ES-I3 (cell line): ENCODE data around the gene BIK.

Source experiments
- H3K36me3 ChIP-seq: 2 replicates; pipeline ENCODE4 v1.6.1; 2013; ENCODE audit warnings: mild to moderate bottlenecking, low read length, control low read depth, moderate library complexity; ENCODE audit not compliant: insufficient read depth
- H3K4me1 ChIP-seq: 2 replicates; pipeline ENCODE4 v1.6.1; 2013; ENCODE audit warnings: mild to moderate bottlenecking, control low read depth, low read length; ENCODE audit not compliant: insufficient read depth
- H3K9ac ChIP-seq: 2 replicates; pipeline ENCODE4 v1.6.1; 2013; ENCODE audit warnings: low read depth, mild to moderate bottlenecking, low read length, moderate library complexity
- H3K9me3 ChIP-seq: 2 replicates; pipeline ENCODE4 v1.6.1; 2013; ENCODE audit warnings: mild to moderate bottlenecking, low read length, moderate library complexity; ENCODE audit not compliant: control insufficient read depth, insufficient read depth

Gene BIK, protein sequence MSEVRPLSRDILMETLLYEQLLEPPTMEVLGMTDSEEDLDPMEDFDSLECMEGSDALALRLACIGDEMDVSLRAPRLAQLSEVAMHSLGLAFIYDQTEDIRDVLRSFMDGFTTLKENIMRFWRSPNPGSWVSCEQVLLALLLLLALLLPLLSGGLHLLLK

DNA sequence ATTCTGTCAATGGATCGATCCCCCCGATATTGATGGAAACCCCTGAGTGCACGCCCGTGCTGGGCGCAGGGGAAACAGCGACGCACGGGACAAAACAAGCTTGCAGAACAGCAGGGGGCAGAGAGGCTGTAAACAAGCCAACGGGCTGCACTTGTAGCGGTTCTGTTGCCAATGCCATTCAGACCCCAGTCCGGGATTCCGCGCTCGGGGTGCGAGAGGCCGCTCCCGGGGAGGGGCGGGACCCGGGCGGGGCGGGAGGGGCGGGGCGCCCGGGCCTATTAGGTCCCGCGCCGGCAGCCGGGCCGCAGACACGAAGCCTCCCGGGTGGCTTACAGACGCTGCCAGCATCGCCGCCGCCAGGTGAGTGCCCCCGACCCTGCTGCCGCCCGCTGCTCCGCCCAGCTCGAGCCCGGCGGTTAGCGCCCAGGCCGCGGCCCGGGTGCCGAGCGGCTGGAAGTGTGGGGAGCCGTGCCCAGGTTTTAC, at the start of gene BIK:
Gene BIK (plus strand): TSS at position 307 of the 483 bp plus-strand sequence. CDS start 13,273 bp downstream, outside the sequence.
- H3K9me3 ChIP-seq: no peaks in the 10 kb centered on the region
- no peaks in the 10 kb centered on the region for H3K4me1 ChIP-seq
- H3K9ac ChIP-seq: peak within 1 kb of the TSS; percentile 83
- no peaks in the 10 kb centered on the region for H3K36me3 ChIP-seq

DNA sequence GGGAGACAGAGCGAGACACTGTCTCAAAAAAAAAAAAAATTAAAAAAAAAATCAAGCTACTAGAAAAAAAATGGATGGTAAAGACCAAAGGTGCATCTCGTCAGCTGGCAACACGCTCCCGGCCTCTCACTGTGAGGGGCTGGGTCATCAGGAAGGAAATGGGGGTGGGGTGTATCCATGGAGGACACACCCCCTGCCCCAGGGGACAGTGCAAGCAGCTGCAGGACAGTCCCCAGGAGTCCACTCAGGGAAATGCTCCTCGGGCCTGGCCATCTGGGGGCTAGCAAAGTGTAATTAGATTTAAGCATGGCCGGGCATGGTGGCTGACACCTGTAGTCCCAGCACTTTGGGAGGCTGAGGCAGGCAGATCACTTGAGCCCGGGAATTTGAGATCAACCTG, 44.4 kb upstream of the BIK start:
- Histone ChIP-seq H3K9me3 (no peaks in the 10 kb centered on the region), H3K9ac (no peak overlapping the region), H3K4me1 (no peaks in the 10 kb centered on the region), H3K36me3 (no peaks in the 10 kb centered on the region)

DNA sequence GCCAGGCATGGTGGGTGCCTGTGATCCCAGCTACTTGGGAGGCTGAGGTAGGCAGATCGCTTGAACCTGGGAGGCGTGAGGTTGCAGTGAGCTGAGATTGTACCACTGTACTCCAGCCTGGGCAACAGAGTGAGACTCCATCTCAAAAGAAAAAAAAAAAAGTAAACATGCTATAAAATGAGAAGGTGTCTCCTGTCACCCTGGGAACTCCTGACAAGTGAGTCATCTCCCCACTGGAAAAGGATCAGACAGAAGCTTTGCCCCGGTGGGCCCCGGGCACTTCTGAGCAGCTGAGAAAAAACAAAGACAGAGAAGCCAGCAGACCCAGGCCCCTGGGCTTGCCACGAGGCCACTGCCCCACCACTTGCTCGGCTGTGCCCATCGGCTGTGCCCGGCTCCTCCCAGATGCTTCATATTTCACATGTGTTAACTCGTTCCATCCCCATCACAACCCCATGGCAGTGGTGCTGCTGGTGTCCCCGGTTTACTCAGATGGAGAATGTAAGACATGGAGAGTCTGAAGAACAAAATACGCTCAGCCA, 43.6 kb upstream of the BIK start:
- Histone ChIP-seq H3K4me1 (no peaks in the 10 kb centered on the region), H3K9me3 (no peaks in the 10 kb centered on the region), H3K36me3 (no peaks in the 10 kb centered on the region), H3K9ac (no peak overlapping the region)

DNA sequence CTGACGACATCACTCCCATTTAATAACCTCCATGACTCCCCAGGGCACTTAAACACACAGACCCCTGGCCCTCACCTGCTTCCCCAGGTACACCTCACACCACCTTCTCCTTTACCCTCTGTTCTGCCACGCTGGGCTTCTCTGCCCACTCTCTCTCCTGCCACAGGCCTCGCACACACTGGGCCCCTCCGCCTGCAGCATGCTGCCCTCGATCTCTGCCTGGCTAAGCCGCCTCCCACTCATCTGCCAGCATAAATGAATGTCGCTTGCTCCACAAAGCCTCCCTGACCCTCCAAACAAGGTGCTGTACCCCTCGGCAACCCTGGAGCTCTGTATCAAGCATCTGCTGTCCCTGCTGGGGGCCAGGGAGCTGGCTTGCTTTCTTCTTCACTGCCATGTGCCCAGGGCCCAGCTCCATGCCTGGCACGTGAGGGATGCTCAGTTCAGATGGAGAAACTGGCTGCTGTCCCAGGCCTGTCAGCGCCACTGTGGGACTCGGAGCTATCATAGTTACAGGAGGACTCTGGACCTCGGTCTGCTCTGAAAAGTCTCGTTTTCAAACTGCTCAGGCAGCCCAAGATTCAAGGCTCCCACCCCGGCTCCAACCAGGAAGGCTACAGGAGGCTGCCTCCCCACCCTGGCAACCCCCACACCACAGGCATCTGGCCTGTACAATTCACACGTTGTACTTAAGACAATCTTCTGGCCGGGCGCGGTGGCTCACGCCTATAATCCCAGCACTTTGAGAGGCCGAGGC, 33.3 kb upstream of the BIK start:
- Histone ChIP-seq H3K36me3 (no peaks in the 10 kb centered on the region), H3K4me1 (no peaks in the 10 kb centered on the region), H3K9me3 (no peaks in the 10 kb centered on the region), H3K9ac (no peak overlapping the region)

DNA sequence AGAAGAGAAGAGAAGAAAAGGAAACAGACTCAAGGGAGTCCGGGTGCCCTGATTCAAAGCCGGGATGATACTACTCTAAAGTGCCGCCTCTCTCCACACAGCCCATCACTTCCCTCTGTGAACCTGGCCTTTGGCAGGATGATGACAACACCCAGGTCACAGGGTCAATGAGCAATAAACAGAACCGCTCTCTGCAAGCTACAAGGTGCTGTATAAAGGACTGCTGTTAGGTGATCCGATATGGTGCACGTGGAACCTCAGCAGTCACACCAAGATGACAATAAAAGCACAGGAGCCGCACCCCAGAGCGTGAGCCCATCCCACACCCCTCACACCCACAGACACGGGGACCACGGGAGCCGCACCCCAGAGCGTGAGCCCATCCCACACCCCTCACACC, 32.0 kb upstream of the BIK start:
- Histone ChIP-seq H3K9ac (no peak overlapping the region), H3K4me1 (no peaks in the 10 kb centered on the region), H3K36me3 (no peaks in the 10 kb centered on the region), H3K9me3 (no peaks in the 10 kb centered on the region)

DNA sequence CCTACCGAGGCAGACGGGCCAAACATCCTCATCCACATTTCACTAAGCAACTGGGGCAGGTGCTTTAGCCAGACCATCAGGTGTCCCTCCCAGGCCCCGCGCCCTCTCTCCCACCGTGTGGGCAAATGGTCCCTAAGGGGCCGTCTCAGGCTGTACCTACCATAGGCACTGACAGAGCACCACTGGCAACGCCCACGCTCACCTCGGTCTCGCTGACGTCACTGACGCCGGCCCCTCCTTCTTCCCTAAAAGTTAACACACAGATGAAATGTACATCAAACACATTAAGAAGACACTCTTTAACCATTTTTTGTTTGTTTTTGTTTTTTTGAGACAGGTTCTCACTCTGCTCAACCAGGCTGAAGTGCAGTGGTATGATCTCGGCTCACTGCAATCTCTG, 30.8 kb upstream of the BIK start:
- no peaks in the 10 kb centered on the region for H3K9me3 ChIP-seq
- H3K4me1 ChIP-seq: no peaks in the 10 kb centered on the region
- no peaks in the 10 kb centered on the region for H3K36me3 ChIP-seq
- no peak overlapping the region for H3K9ac ChIP-seq

DNA sequence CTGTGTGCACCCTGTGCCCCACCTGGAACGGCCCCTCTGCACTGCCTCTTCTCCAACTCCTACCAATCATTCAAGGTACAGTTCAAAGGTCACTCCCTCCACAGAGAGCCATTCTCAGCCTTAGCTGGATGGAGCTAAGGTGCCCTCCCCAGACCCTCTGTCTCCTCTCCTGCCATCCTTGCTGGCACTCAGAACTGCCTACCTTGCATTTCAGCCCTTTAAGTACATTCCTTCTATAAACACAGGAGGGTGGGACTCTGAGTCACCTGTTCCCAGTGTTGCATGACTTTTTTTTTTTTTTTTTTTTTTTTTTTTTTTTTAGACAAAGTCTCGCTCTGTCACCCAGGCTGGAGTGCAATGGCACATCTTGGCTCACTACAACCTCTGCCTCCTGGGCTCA, 29.9 kb upstream of the BIK start:
- H3K9me3 ChIP-seq: no peaks in the 10 kb centered on the region
- H3K36me3 ChIP-seq: no peaks in the 10 kb centered on the region
- H3K9ac ChIP-seq: no peak overlapping the region
- H3K4me1 ChIP-seq: no peaks in the 10 kb centered on the region

DNA sequence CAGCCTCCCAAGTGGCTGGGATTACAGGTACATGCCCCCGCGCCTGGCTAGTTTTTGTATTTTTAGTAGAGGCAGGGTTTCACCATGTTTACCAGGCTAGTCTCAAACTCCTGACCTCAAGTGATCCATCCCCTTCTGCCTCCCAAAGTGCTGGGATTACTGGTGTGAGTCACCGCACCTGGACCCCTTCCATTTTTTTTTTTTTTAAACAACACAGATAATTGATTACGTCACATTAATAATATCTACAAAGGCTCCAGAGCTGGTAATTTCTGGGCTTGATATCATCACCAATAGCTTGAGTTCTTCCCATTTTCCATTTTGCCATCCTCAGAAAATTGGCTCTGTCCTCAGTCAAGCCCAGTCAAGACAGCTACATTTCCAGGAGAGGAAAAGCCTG, 28.6 kb upstream of the BIK start:
- H3K9ac ChIP-seq: no peak overlapping the region
- H3K4me1 ChIP-seq: no peaks in the 10 kb centered on the region
- no peaks in the 10 kb centered on the region for H3K9me3 ChIP-seq
- H3K36me3 ChIP-seq: no peaks in the 10 kb centered on the region

DNA sequence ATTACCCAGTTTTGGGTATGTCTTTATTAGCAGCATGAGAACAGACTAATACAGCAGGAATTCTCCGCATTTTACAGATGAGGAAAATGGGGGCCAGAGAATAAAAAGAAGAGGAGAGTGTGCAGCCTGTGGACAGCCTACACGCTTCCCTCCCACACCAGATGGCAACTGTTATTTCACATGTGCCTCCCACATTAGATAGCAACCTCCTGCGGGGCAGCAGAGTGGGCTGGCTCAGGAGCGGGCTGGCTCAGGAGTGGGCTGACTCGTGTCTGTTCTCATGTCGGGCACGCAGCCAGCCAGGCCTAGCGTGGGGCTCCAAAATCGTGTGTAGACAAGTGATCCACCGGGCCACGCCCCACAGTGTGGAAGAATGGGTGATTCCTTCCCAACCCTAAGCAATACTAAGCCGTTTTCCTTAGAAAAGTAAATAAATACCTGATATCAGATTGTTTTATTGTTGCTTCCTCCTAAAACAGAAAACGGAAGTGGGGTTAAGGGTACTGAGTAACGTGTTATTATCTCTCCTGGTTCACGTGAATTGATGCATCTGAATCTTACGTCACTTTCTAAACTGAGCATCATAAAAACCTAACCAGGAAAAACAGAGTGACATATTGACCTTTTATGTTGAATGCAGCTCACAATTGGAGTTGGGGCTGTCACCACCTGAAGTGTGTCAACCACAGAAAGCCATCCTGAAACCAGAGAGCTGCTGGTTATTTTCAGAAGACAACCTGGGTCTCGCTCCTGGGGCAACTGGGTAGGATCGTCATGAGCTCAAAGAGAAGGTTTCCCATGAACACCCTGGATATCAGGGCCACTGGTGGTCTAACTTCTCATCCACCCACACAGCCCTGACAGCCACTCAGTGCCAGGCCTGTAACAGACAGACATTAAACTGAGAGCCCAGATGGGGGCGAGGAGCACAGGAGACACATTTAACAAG, 24.6 kb upstream of the BIK start:
- no peaks in the 10 kb centered on the region for H3K4me1 ChIP-seq

DNA sequence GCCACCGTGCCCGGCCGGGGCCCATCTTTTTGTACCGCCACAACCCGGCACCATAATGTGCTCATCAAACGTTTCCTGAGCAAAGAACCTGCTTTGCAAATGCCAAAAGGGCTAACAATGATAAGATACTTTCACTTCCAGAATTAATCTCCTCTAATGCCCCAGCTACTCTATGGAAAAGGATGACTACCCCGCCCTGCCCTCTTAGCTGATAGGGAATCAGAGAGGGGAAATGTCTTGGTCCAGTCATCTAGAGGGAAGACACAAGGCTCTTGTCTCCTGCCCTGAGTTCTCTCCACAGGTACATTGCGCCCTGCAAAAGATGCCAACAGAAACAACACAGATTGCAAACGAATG, 21.9 kb upstream of the BIK start:
- no peaks in the 10 kb centered on the region for H3K9me3 ChIP-seq
- H3K36me3 ChIP-seq: no peaks in the 10 kb centered on the region
- H3K4me1 ChIP-seq: no peaks in the 10 kb centered on the region
- peak overlapping the region; percentile 86 for H3K9ac ChIP-seq

More for the DNA sequence above, 24.6 kb upstream of the BIK start:
- H3K9ac ChIP-seq: no peak overlapping the region
- H3K36me3 ChIP-seq: no peaks in the 10 kb centered on the region
- H3K9me3 ChIP-seq: no peaks in the 10 kb centered on the region

DNA sequence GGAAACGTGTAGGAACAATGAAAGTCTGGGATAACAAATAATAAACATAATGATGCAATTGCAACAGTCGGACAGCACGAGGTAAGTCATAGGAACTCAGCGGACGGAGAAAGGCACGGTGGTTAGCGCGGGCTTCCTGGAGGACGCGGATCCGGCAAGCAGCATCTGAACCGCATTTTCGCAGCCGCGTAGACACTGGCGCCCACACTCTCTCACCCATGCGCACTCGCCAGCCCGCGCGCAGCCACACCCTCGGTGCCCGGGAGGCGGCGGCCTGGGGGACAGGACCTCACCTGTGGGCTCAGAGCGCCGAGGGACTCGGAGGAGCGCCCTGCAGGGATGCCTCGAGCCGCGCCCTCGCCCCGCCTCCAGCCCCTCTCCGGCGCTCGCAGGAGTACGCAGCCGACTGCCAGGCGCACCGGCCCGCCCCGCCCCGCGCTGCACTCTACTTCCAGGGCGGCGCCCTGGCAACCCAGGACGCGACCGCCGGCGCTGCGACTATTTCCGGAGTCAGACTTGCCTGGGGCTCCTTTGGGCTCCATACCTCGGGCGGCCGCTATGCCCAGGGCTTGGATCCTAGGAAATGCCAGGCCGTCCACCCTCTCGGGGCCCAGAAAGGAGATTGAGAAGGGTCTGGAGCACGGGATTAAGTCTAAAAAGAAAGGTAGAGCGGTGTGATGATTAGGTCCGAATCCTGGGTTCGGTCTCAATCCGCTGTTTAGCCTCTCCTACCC, 21.4 kb upstream of the BIK start, which contains the start of gene TTLL1:
Gene TTLL1 (minus strand): TSS at position 408 of the 734 bp plus-strand sequence. CDS start 13,805 bp downstream, outside the sequence.
- no peaks in the 10 kb centered on the region for H3K36me3 ChIP-seq
- no peaks in the 10 kb centered on the region for H3K9me3 ChIP-seq
- H3K9ac ChIP-seq: peak within 1 kb of the TSS; percentile 86
- H3K4me1 ChIP-seq: no peaks in the 10 kb centered on the region; the same call in 1 of the 2 replicates

DNA sequence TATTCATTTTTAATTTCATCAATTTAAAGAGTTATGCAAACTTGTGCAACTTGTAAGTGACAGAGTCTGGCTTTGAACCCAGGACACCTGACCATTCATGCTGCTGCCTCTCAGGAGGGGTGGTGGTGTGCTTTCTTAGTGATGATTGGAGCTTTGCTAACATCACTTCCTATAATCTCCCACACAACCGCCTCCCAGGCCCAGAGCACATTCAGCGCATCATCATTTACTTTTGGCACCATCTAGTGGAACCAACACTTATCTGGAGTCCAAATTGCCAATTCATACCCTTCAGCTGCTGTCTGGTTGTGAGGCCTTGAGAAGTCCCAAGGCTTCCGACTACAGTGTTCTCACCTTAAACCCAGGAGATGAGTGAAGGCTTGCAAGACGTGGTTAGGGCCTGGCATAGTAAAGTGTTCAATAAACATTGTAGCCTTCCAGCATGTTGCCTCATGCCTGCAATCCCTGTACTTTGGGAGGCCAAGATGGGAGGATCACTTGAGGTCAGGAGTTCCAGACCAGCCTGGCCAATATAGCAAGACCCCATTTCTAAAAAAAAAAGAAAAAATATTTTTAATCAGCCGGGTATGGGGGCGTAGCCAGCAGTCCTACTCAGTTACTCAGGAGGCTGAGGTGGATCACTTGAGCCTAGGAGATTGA, 20.3 kb upstream of the BIK start:
- no peaks in the 10 kb centered on the region for H3K9me3 ChIP-seq
- H3K36me3 ChIP-seq: no peaks in the 10 kb centered on the region
- no peak overlapping the region for H3K9ac ChIP-seq
- H3K4me1 ChIP-seq: no peaks in the 10 kb centered on the region; the same call in 1 of the 2 replicates

DNA sequence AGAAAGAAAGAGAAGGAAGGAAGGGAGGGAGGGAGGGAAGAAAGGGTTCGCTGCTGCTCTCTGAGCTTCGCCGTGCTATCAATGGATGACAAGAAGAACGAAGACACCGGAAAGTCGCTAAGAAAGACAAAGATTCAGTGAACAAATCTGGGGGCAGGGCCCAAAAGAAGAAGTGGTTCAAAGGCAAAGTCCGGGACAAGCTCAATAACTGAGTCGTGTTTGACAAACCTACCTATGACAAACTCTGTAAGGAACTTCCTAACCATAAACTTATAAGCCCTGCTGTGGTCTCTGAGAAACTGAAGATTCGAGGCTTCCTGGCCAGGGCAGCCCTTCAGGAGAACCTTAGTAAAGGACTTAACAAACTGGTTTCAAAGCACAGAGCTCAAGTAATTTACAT, 18.5 kb upstream of the BIK start:
- Histone ChIP-seq H3K9me3 (peaks cover 4% of the 10 kb centered on the region), H3K9ac (no peak overlapping the region), H3K4me1 (no peaks in the 10 kb centered on the region; the same call in 1 of the 2 replicates)

More for the DNA sequence above, 18.5 kb upstream of the BIK start:
- no peaks in the 10 kb centered on the region for H3K36me3 ChIP-seq
